ENCODE results near the gene MAST4. TPM values are rescaled to one million over a fixed set of nuclear protein-coding genes. Genes with fewer than 3 reads are reported as not detected.

MAST4 gene
- total and polyA plus RNA-seq, 2 of the 8 experiments (the other 6 are each of a cell fraction or from before 2014, with no cell fraction given) = 1.5 to 2.6 TPM

GRCh38 chr5:67202828-67203227 is 606.6 kb downstream of the MAST4 start (continued):
- TF ChIP-seq EGR1 (IDR thresholded peaks at IDR 0.05; ENCODE audit: borderline replicate concordance, low read depth, low read length) = no peak
- TF ChIP-seq RXRA (IDR thresholded peaks at IDR 0.05; ENCODE audit: insufficient read depth, low read depth, low read length) = no peak
- TF ChIP-seq YY1 (IDR thresholded peaks at IDR 0.05; ENCODE audit: low read depth, low read length) = no peak
- no peak for TF ChIP-seq BCL11A (IDR thresholded peaks at IDR 0.05; ENCODE audit: low read depth in 2 of 2, low read length in 2 of 2)
- TF ChIP-seq SIRT6 (IDR thresholded peaks at IDR 0.05; ENCODE audit: low read length) = no peak
- no peak for TF ChIP-seq GABPA (IDR thresholded peaks at IDR 0.05; ENCODE audit: borderline replicate concordance, insufficient read depth, low read length)
- TF ChIP-seq CBX5 (IDR thresholded peaks at IDR 0.05; ENCODE audit: low read depth, low read length) = no peak

Data from H1 (cell line).